Kidney (tissue), 14 donors: ENCODE measurements around the gene TGIF1. TPM values are rescaled to one million over a fixed set of nuclear protein-coding genes. Genes with fewer than 3 reads are reported as not detected.

Experiments used
- DNase-seq, 5 donors: peaks; one replicate each; pipeline ENCODE4 v3.0.0-alpha.2; 2013 to 2020
- FAIRE-seq: peaks from 2 replicates; lab custom pipeline; 2012; peaks lifted over from hg19 to GRCh38; lab: Jason Lieb, UNC
- H3K27ac ChIP-seq, 2 donors: one replicate each; pipeline ENCODE4 v1.7.0; 2013; ENCODE audit warnings: low read depth in 2 of 2, low read length in 2 of 2, inconsistent platforms in 1 of 2
- H3K27me3 ChIP-seq: one replicate; pipeline ENCODE4 v1.7.1; 2013; ENCODE audit warnings: low read length, inconsistent platforms; ENCODE audit not compliant: control insufficient read depth, insufficient read depth
- H3K36me3 ChIP-seq, 3 donors: one replicate each; pipeline versions ENCODE4 v1.7.0 to v1.7.1; 2013; ENCODE audit warnings: low read length in 3 of 3, control low read depth in 1 of 3, inconsistent platforms in 1 of 3; ENCODE audit not compliant: insufficient read depth in 3 of 3, control insufficient read depth in 2 of 3
- H3K4me1 ChIP-seq, 3 donors: one replicate each; pipeline versions ENCODE4 v1.7.0 to v1.7.1; 2013; ENCODE audit warnings: low read length in 3 of 3, inconsistent platforms in 1 of 3, low read depth in 1 of 3; ENCODE audit not compliant: control insufficient read depth in 2 of 3, insufficient read depth in 2 of 3
- H3K4me3 ChIP-seq, 3 donors: one replicate each; pipeline versions ENCODE4 v1.7.0 to v1.8.1; 2013; ENCODE audit warnings: low read length in 3 of 3, control low read depth in 1 of 3, inconsistent platforms in 1 of 3
- H3K9ac ChIP-seq, 3 donors: one replicate each; pipeline versions ENCODE4 v1.7.0 to v1.7.1; 2013; ENCODE audit warnings: low read length in 3 of 3, control low read depth in 1 of 3, inconsistent platforms in 1 of 3
- H3K9me3 ChIP-seq, 3 donors: one replicate each; pipeline versions ENCODE4 v1.7.0 to v1.7.1; 2013; ENCODE audit warnings: low read length in 3 of 3, control low read depth in 1 of 3, inconsistent platforms in 1 of 3; ENCODE audit not compliant: control insufficient read depth in 2 of 3, insufficient read depth in 1 of 3
- intact Hi-C: fragments of 100-400 bp; cut with DNase I; formaldehyde crosslinking; loops from one replicate; pipeline ENCODE4 v1.11.1; 2022
- polyA plus RNA-seq: library from polyadenylated mRNA; stranded (reverse); fragments of 350-450 nt; fragmentation: Illumina TruSeq; extraction: RNeasy Lipid Tissue Mini Kit (QIAGEN cat#74804); gene quantifications from one replicate; pipeline ENCODE4 v1.2.3, GENCODE V29; 2014; ENCODE audit warnings: low read depth, low replicate concordance; ENCODE audit not compliant: insufficient read depth
- total RNA-seq: library from RNA; stranded (reverse); fragmentation: NEBNext Ultra II Directional; extraction: Animal tissue kit (Norgen Biotek cat#: 25700); gene quantifications from one replicate; pipeline ENCODE4 v1.2.1, GENCODE V29; 2021
- TF ChIP-seq, protein P1 (sequence below): IDR thresholded peaks from 3 replicates; pipeline ENCODE4 v1.5.1; 2012; ENCODE audit warnings: mild to moderate bottlenecking, moderate library complexity, borderline replicate concordance; ENCODE audit not compliant: insufficient read depth; ENCODE audit errors: extremely low read depth
- donor health status: control.
- donor health status: control.
- donor health status: control.
- donor health status: control.
- donor health status: control.
- donor health status: DM: yes; HTN: yes; CAD: no.
- donor health status: Normal renal cell carcinoma (clear cell type).

TGIF1 gene
- total and polyA plus RNA-seq, 2 donors from 2014 or later = 38.5 to 93.8 TPM

GRCh38 chr18:3472681-3473544 is 22.9 kb downstream of the TGIF1 start:
- H3K27ac ChIP-seq = no peak overlapping the region
- TF ChIP-seq, protein P1, sequence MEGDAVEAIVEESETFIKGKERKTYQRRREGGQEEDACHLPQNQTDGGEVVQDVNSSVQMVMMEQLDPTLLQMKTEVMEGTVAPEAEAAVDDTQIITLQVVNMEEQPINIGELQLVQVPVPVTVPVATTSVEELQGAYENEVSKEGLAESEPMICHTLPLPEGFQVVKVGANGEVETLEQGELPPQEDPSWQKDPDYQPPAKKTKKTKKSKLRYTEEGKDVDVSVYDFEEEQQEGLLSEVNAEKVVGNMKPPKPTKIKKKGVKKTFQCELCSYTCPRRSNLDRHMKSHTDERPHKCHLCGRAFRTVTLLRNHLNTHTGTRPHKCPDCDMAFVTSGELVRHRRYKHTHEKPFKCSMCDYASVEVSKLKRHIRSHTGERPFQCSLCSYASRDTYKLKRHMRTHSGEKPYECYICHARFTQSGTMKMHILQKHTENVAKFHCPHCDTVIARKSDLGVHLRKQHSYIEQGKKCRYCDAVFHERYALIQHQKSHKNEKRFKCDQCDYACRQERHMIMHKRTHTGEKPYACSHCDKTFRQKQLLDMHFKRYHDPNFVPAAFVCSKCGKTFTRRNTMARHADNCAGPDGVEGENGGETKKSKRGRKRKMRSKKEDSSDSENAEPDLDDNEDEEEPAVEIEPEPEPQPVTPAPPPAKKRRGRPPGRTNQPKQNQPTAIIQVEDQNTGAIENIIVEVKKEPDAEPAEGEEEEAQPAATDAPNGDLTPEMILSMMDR = no peak
- H3K9ac ChIP-seq = no peak overlapping the region
- DNase-seq (no peak), FAIRE-seq (no peak)
- no peaks in the 10 kb centered on the region for H3K9me3 ChIP-seq
- no peaks in the 10 kb centered on the region for H3K36me3 ChIP-seq
- no peaks in the 10 kb centered on the region for H3K27me3 ChIP-seq
- no peak overlapping the region for H3K4me3 ChIP-seq
- H3K4me1 ChIP-seq = no peaks in the 10 kb centered on the region
- intact Hi-C loops = no loop called here

GRCh38 chr18:3478262-3478978 is 28.4 kb downstream of the TGIF1 start:
- Histone ChIP-seq H3K27me3 (no peaks in the 10 kb centered on the region), H3K36me3 (no peaks in the 10 kb centered on the region), H3K9ac (no peak overlapping the region), H3K4me3 (no peak overlapping the region), H3K27ac (no peak overlapping the region), H3K4me1 (no peaks in the 10 kb centered on the region), H3K9me3 (no peaks in the 10 kb centered on the region)
- DNase-seq = no peak
- no peak for FAIRE-seq
- TF ChIP-seq, protein P1 = no peak
- intact Hi-C loops = no loop called here

DNA sequence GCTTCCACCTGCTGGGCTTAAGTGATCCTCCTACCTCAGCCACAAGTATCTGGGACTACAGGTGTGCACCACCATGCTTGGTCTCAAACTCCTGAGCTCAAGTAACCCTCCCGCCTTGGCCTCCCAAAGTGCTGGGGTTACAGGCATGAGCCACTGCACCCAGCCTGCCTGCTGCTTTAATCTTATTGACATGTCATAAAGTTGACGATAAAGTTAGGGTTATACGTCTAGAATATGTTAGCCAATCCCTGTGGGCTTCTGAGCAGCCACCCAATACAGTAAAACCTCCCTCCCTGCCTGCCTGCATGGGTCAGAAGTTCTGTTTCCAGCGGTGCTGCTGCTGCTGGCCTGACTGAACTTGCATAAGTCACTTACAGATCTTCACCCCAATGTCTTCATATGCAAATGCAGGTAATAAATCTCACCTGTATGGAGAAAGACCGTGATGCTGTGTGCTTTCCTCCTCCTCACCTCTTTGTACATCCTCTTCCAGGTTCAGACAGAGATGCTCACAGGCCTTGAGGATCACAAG is 30.1 kb downstream of the TGIF1 start:
- no peaks in the 10 kb centered on the region for H3K4me1 ChIP-seq
- no peak overlapping the region for H3K27ac ChIP-seq
- TF ChIP-seq, protein P1 = no peak
- no peak for FAIRE-seq
- no peak overlapping the region for H3K4me3 ChIP-seq
- H3K27me3 ChIP-seq = no peaks in the 10 kb centered on the region
- no peak for DNase-seq
- H3K9ac ChIP-seq = no peak overlapping the region
- H3K36me3 ChIP-seq = no peaks in the 10 kb centered on the region
- H3K9me3 ChIP-seq = no peaks in the 10 kb centered on the region
- intact Hi-C loops = no loop called here
